ENCODE measurements around the gene DVL1.

Gene DVL1

GRCh38 chr1:1393014-1393413, 43.8 kb upstream of the DVL1 start:
- Histone ChIP-seq H3K27ac (ENCODE audit: low read depth, low read length) (no peak overlapping the region), H3K9me2 (replicated peaks; ENCODE audit: control insufficient read depth, low read length) (no peaks in the 10 kb centered on the region), H3K36me3 (ENCODE audit: control insufficient read depth, low read length) (peaks cover 91% of the 10 kb centered on the region), H3F3A (ENCODE audit: control insufficient read depth, insufficient read depth) (no peaks in the 10 kb centered on the region), H3K9me3 (ENCODE audit: control insufficient read depth, insufficient read depth, low read length) (no peaks in the 10 kb centered on the region), H3K79me2 (ENCODE audit: control insufficient read depth, low read length) (peaks cover 55% of the 10 kb centered on the region), H3K4me2 (ENCODE audit: low read length) (no peak overlapping the region), H3K4me3 (ENCODE audit: low read length) (no peak overlapping the region), H3K4me1 (ENCODE audit: control insufficient read depth, low read length) (peaks cover 11% of the 10 kb centered on the region), H3K27me3 (ENCODE audit: control insufficient read depth, low read length) (no peaks in the 10 kb centered on the region), H4K20me1 (ENCODE audit: control insufficient read depth, insufficient read depth, low read depth, low read length) (peaks cover 3% of the 10 kb centered on the region; the same call in 1 of the 2 replicates)
- TF ChIP-seq CTCF (IDR thresholded peaks at IDR 0.05; ENCODE audit: low read depth, low read length, poor library complexity, severe bottlenecking) (no peak), EZH2phosphoT487 (IDR thresholded peaks at IDR 0.05; ENCODE audit: borderline replicate concordance, low read length) (no peak)

GRCh38 chr1:1391225-1391624, 42.0 kb upstream of the DVL1 start:
- Histone ChIP-seq H3K36me3 (ENCODE audit: control insufficient read depth, low read length) (peaks cover 97% of the 10 kb centered on the region), H4K20me1 (ENCODE audit: control insufficient read depth, insufficient read depth, low read depth, low read length) (peaks cover 3% of the 10 kb centered on the region), H3K9me2 (replicated peaks; ENCODE audit: control insufficient read depth, low read length) (no peaks in the 10 kb centered on the region), H3K4me1 (ENCODE audit: control insufficient read depth, low read length) (no peaks in the 10 kb centered on the region), H3F3A (ENCODE audit: control insufficient read depth, insufficient read depth) (no peaks in the 10 kb centered on the region), H3K4me2 (ENCODE audit: low read length) (no peak overlapping the region), H3K27ac (ENCODE audit: low read depth, low read length) (no peak overlapping the region), H3K4me3 (ENCODE audit: low read length) (no peak overlapping the region), H3K79me2 (ENCODE audit: control insufficient read depth, low read length) (peaks cover 44% of the 10 kb centered on the region), H3K27me3 (ENCODE audit: control insufficient read depth, low read length) (no peaks in the 10 kb centered on the region), H3K9me3 (ENCODE audit: control insufficient read depth, insufficient read depth, low read length) (no peaks in the 10 kb centered on the region)
- TF ChIP-seq CTCF (IDR thresholded peaks at IDR 0.05; ENCODE audit: low read depth, low read length, poor library complexity, severe bottlenecking) (no peak), EZH2phosphoT487 (IDR thresholded peaks at IDR 0.05; ENCODE audit: borderline replicate concordance, low read length) (no peak)

- no peak overlapping the region for H3K27ac ChIP-seq (ENCODE audit: low read depth, low read length)
- no peaks in the 10 kb centered on the region for H3K9me2 ChIP-seq (replicated peaks; ENCODE audit: control insufficient read depth, low read length)
- peaks cover 43% of the 10 kb centered on the region for H3K79me2 ChIP-seq (ENCODE audit: control insufficient read depth, low read length)
- H3F3A ChIP-seq (ENCODE audit: control insufficient read depth, insufficient read depth): no peaks in the 10 kb centered on the region
- no peak overlapping the region for H3K4me2 ChIP-seq (ENCODE audit: low read length)
- H3K27me3 ChIP-seq (ENCODE audit: control insufficient read depth, low read length): no peaks in the 10 kb centered on the region
- H3K36me3 ChIP-seq (ENCODE audit: control insufficient read depth, low read length): peaks cover 97% of the 10 kb centered on the region
- H3K4me3 ChIP-seq (ENCODE audit: low read length): no peak overlapping the region
- no peaks in the 10 kb centered on the region for H3K9me3 ChIP-seq (ENCODE audit: control insufficient read depth, insufficient read depth, low read length)
- TF ChIP-seq CTCF (IDR thresholded peaks at IDR 0.05; ENCODE audit: low read depth, low read length, poor library complexity, severe bottlenecking): no peak
- no peak for TF ChIP-seq EZH2phosphoT487 (IDR thresholded peaks at IDR 0.05; ENCODE audit: borderline replicate concordance, low read length)
- peaks cover 3% of the 10 kb centered on the region for H4K20me1 ChIP-seq (ENCODE audit: control insufficient read depth, insufficient read depth, low read depth, low read length)
- H3K4me1 ChIP-seq (ENCODE audit: control insufficient read depth, low read length): no peaks in the 10 kb centered on the region
These were observed 41.5 kb upstream of the DVL1 start for GRCh38 chr1:1390675-1391074.
